Astrocyte of the cerebellum (primary cell): ENCODE data around the gene RPL4.
"Not testable (repeated sequence)": the region's sequence is repeated elsewhere in the genome, so short reads cannot be mapped to it uniquely, and the experiment has no call there.

Experiments used
- DNase-seq: peaks from one replicate; pipeline ENCODE4 v3.0.0-alpha.2; 2011; ENCODE audit warnings: low read depth
- H3K4me3 ChIP-seq: 2 replicates; pipeline ENCODE4 v1.5.1; 2011; ENCODE audit warnings: mild to moderate bottlenecking, low read depth, low read length, moderate library complexity
- in situ Hi-C: cut with HindIII; loops from 2 replicates; pipeline ENCODE4 v1.10.0; 2017; ENCODE audit warnings: low sequenced_read_pairs
- TF ChIP-seq, protein P1 (sequence below): IDR thresholded peaks from 2 replicates; pipeline ENCODE4 v1.5.1; 2012; ENCODE audit warnings: low read length, low read depth, moderate library complexity, mild to moderate bottlenecking; ENCODE audit errors: missing control alignments

RPL4 gene

GRCh38 chr15:66515901-66516322, 11.3 kb upstream of the RPL4 start:
- no peak for DNase-seq
- in situ Hi-C loops = no loop called here

DNA sequence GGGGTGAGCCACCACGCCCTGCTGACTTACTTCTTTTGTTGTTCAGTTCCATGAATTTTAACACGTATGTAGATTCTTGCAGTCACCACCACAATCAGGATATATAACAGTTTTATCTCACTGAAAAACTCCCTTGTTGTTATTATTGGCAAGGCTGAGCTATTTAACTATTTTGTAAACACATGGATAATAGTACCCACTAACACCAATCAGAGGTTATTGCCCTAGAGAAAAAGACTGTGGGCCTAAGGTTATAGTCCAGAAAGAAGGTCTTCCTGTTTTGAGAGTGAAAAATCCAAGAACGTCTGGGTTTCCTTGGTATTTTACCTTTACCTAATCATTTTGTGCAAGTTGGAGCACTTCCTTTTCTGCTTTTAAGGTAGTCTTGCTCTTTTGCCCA, 9.9 kb upstream of the RPL4 start:
- TF ChIP-seq, protein P1, sequence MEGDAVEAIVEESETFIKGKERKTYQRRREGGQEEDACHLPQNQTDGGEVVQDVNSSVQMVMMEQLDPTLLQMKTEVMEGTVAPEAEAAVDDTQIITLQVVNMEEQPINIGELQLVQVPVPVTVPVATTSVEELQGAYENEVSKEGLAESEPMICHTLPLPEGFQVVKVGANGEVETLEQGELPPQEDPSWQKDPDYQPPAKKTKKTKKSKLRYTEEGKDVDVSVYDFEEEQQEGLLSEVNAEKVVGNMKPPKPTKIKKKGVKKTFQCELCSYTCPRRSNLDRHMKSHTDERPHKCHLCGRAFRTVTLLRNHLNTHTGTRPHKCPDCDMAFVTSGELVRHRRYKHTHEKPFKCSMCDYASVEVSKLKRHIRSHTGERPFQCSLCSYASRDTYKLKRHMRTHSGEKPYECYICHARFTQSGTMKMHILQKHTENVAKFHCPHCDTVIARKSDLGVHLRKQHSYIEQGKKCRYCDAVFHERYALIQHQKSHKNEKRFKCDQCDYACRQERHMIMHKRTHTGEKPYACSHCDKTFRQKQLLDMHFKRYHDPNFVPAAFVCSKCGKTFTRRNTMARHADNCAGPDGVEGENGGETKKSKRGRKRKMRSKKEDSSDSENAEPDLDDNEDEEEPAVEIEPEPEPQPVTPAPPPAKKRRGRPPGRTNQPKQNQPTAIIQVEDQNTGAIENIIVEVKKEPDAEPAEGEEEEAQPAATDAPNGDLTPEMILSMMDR = no peak
- in situ Hi-C loops = no loop called here
- no peak overlapping the region for H3K4me3 ChIP-seq
- no peak for DNase-seq

More at GRCh38 chr15:66515901-66516322, 11.3 kb upstream of the RPL4 start:
- no peak overlapping the region for H3K4me3 ChIP-seq
- TF ChIP-seq, protein P1 = no peak

DNA sequence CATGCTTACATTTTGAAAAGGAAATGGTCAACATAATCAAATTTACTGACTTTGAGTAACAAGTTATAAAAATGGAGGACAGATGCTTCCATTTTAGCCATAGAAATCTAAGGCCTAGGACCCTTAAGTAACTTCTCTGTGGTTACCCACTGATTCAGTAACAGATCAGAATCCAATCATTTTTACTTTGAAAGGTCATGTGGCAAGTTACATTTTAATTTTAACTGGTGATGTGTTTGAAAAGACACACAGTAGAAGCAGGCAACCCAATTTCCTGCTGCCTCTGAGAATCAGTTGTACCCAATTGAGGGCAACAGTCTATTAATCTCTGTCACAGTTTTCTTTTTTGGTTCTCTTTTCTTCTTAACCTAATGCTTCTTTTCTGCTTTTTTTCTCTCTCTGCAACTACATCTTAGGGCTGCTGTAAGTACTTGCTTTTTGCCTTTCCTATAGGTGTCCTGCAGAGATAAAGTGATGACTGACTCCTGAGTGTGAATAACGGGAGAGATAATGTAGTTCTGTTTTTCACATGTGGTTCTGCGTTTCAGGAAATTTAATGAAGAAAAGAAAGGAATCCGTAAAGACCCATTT, 3.7 kb upstream of the RPL4 start:
- no peak for DNase-seq
- in situ Hi-C loops = no loop called here
- TF ChIP-seq, protein P1 = no peak
- no peak overlapping the region for H3K4me3 ChIP-seq

GRCh38 chr15:66505818-66506217, 1.2 kb upstream of the RPL4 start:
- H3K4me3 ChIP-seq = peak overlapping the region; percentile 66
- DNase-seq = no peak
- TF ChIP-seq, protein P1 = no peak
- in situ Hi-C loops = no loop called here

DNA sequence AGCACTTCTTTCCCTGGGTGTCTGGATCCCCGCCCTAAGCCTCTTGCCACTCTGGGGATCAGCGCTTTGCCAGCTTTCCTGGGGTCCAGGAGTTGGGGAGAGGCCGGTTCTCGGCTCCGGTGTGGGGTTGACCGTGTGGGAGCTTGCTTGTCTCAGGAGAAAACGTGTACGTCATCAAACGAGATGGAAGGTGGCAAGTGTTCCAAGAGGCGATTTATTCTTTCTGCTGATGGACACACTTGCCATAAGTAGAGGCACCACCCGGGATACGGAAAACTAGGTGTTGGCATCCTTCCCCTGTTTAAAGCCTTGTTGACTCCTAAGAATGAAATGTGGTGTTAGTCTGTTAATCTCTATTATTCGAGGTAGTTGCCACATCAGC, 766 bp upstream of the RPL4 start:
- TF ChIP-seq, protein P1 = no peak
- DNase-seq = no peak
- peak overlapping the region; percentile 66 for H3K4me3 ChIP-seq
- in situ Hi-C loops = no loop called here

- H3K4me3 ChIP-seq = peak overlapping the region; percentile 66
- TF ChIP-seq, protein P1 = no peak
- no peak for DNase-seq
- in situ Hi-C loops = loop anchor here (5.0 kb wide), 1 partner anchor 73 kb away; no protein-coding TSS in a partner anchor
Observed at GRCh38 chr15:66503780-66504562, 684 bp downstream of the RPL4 start.

- not testable (repeated sequence) for DNase-seq
- in situ Hi-C loops = loop anchor here (5.0 kb wide), 1 partner anchor 74 kb away; no protein-coding TSS in a partner anchor
- H3K4me3 ChIP-seq = peak overlapping the region; percentile 66
Observed at GRCh38 chr15:66503041-66503648, 1.5 kb downstream of the RPL4 start.
